Common myeloid progenitor, CD34-positive (primary cell): ENCODE measurements around the gene TIMM44.

Source experiments
- CTCF ChIA-PET: fragments of 350-600 bp; sonication (Branson Sonifier 250); formaldehyde crosslinking; loops from one replicate; lab custom pipeline; 2021; ENCODE audit warnings: antibody characterized with exemption; lab: Charles Lee
- POLR2A ChIA-PET: fragments of 350-600 bp; sonication (Branson Sonifier 250); formaldehyde crosslinking; loops from one replicate; lab custom pipeline; 2021; ENCODE audit warnings: antibody characterized with exemption; lab: Charles Lee
- DNase-seq, 3 donors: peaks; one replicate each; pipeline versions ENCODE4 v3.0.0 to v3.0.0-alpha.2; 2013
- H3K27ac ChIP-seq, 2 experiments: 1 replicate in 1 of 2; 2 replicates in 1 of 2; pipeline ENCODE4 v1.7.0; 2013; ENCODE audit warnings: inconsistent platforms in 2 of 2, low read length in 2 of 2, mild to moderate bottlenecking in 2 of 2, low read depth in 1 of 2, moderate library complexity in 1 of 2; ENCODE audit not compliant: severe bottlenecking in 2 of 2, insufficient read depth in 1 of 2, poor library complexity in 1 of 2
- H3K27me3 ChIP-seq, 5 experiments: replicated peaks in 2 of 5; 1 replicate in 3 of 5; 2 replicates in 2 of 5; pipeline versions ENCODE4 v1.6.1 to v1.7.0; 2013; ENCODE audit warnings: low read length in 4 of 5, mild to moderate bottlenecking in 2 of 5, moderate library complexity in 2 of 5, inconsistent platforms in 1 of 5; ENCODE audit not compliant: insufficient read depth in 5 of 5, control insufficient read depth in 4 of 5
- H3K36me3 ChIP-seq, 4 experiments: 1 replicate in 2 of 4; 2 replicates in 2 of 4; pipeline versions ENCODE4 v1.6.1 to v1.7.0; 2013; ENCODE audit warnings: low read length in 3 of 4, control low read depth in 1 of 4, mild to moderate bottlenecking in 1 of 4; ENCODE audit not compliant: control insufficient read depth in 4 of 4, insufficient read depth in 4 of 4
- H3K4me1 ChIP-seq, 4 experiments: 1 replicate in 3 of 4; 2 replicates in 1 of 4; pipeline versions ENCODE4 v1.6.1 to v1.7.1; 2013; ENCODE audit warnings: low read length in 3 of 4, mild to moderate bottlenecking in 3 of 4, control low read depth in 1 of 4, inconsistent platforms in 1 of 4, moderate library complexity in 1 of 4; ENCODE audit not compliant: control insufficient read depth in 4 of 4, insufficient read depth in 4 of 4; ENCODE audit errors: control extremely low read depth in 1 of 4
- H3K4me3 ChIP-seq, 7 experiments: 1 replicate in 4 of 7; 2 replicates in 3 of 7; pipeline versions ENCODE4 v1.5.1 to v1.7.0; 2013; ENCODE audit warnings: mild to moderate bottlenecking in 7 of 7, low read length in 6 of 7, moderate library complexity in 6 of 7, inconsistent platforms in 2 of 7, low read depth in 2 of 7, control low read depth in 1 of 7; ENCODE audit not compliant: insufficient read depth in 4 of 7, control insufficient read depth in 1 of 7; ENCODE audit errors: extremely low read depth in 1 of 7
- H3K9me3 ChIP-seq, 5 experiments: 1 replicate in 4 of 5; 2 replicates in 1 of 5; pipeline versions ENCODE4 v1.6.1 to v1.7.1; 2013; ENCODE audit warnings: low read length in 4 of 5, mild to moderate bottlenecking in 2 of 5, inconsistent platforms in 1 of 5, low read depth in 1 of 5, moderate library complexity in 1 of 5; ENCODE audit not compliant: control insufficient read depth in 4 of 5, insufficient read depth in 2 of 5; ENCODE audit errors: control extremely low read depth in 1 of 5
- WGBS: methylation state at CpG from one replicate; pipeline ENCODE4 v1.1.5; 2013; ENCODE audit not compliant: insufficient coverage; 5-methylcytosine and 5-hydroxymethylcytosine counted together

TIMM44 gene

DNA sequence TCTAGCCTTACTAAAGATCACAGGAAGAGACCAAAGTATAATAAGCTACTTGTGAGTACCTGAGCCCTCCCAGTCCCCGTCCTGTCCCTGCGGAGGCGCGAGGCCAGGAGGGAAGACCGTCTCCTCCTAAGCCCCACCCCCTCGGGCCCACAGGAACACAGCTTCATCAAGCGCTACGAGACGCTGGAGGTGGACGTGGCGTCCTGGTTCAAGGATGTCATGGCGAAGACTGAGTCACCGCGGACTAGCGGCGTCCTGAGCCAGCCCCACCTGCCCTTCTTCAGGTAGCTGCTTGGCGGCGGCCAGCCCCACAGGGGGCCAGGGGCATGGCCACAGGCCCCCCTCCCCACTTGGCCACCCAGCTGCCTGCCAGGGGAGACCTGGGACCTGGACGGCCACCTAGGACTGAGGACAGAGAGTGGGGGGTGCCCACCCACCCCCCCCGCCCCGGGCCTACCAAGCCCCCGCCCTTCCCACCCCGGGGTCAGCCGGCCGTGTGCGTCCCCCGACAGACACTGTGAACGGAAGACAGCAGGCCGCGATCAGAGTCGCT lies 31.2 kb downstream of the TIMM44 start:
- Histone ChIP-seq H3K4me1 (peaks cover 0 to 20% (median 18%) of the 10 kb centered on the region in 4 experiments), H3K27ac (no peak overlapping the region), H3K9me3 (no peaks in the 10 kb centered on the region), H3K27me3 (peaks cover 0 to 33% (median 8%) of the 10 kb centered on the region in 5 experiments), H3K4me3 (no peak overlapping the region), H3K36me3 (peaks cover 8 to 48% (median 30%) of the 10 kb centered on the region in 4 experiments)
- DNase-seq, result no peak
- CTCF ChIA-PET, result interaction anchor here (1.1 to 3.4 kb wide), 3 partner anchors 8 to 43 kb away, joined by 3 to 12 read pairs (median 7); partner anchors contain the start of gene SNAPC2
- POLR2A ChIA-PET, result no interaction called here
- WGBS, result 97% methylated on average over 18 of the region's 31 CpGs

GRCh38 chr19:7911508-7912143 lies 31.8 kb downstream of the TIMM44 start:
- no peak for DNase-seq
- ChIA-PET CTCF (interaction anchor here (1.1 to 3.4 kb wide), 3 partner anchors 8 to 43 kb away, joined by 3 to 12 read pairs (median 7); partner anchors contain the start of gene SNAPC2), POLR2A (no interaction called here)
- Histone ChIP-seq H3K36me3 (peaks cover 8 to 50% (median 31%) of the 10 kb centered on the region in 4 experiments), H3K27ac (no peak overlapping the region), H3K27me3 (peaks cover 0 to 27% (median 6%) of the 10 kb centered on the region in 5 experiments), H3K4me3 (no peak overlapping the region), H3K4me1 (peaks cover 0 to 15% (median 12%) of the 10 kb centered on the region in 4 experiments), H3K9me3 (no peaks in the 10 kb centered on the region)
- WGBS, result over 99% methylated on average over 14 of the region's 18 CpGs

DNA sequence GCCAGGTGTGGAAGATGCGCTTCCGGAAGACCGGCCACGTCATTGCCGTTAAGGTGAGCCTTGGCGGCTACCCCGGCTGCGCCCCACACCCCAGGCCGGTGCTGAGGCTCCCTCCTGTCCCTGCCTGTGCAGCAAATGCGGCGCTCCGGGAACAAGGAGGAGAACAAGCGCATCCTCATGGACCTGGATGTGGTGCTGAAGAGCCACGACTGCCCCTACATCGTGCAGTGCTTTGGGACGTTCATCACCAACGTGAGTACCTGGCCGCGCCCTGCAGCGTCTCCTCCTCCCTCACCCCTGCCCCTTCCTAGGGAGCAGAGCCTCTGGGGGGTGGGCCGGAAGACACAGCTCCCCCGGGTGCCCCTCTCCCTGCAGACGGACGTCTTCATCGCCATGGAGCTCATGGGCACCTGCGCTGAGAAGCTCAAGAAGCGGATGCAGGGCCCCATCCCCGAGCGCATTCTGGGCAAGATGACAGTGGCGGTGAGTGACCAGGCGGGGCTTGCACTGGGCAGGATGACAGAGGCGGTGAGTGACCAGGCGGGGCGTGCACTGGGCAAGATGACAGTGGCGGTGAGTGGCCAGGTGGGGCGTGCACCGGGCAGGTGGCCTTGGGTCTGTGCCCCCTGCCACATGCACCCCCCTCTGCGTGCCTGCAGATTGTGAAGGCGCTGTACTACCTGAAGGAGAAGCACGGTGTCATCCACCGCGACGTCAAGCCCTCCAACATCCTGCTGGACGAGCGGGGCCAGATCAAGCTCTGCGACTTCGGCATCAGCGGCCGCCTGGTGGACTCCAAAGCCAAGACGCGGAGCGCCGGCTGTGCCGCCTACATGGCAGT lies 32.9 kb downstream of the TIMM44 start:
- H3K27me3 ChIP-seq, result peaks cover 0 to 16% (median 5%) of the 10 kb centered on the region in 5 experiments
- peaks cover 8 to 52% (median 33%) of the 10 kb centered on the region in 4 experiments for H3K36me3 ChIP-seq
- no peak for DNase-seq
- WGBS, result 97% methylated on average over 37 of the region's 54 CpGs
- POLR2A ChIA-PET, result no interaction called here
- CTCF ChIA-PET, result interaction anchor here (1.9 to 4.3 kb wide), 3 partner anchors 9 to 41 kb away, joined by 7 to 16 read pairs (median 12); partner anchors contain the start of gene SNAPC2
- H3K4me3 ChIP-seq, result no peak overlapping the region
- H3K9me3 ChIP-seq, result no peaks in the 10 kb centered on the region
- H3K27ac ChIP-seq, result no peak overlapping the region
- peaks cover 0 to 4% (median 2%) of the 10 kb centered on the region in 4 experiments for H3K4me1 ChIP-seq

GRCh38 chr19:7909471-7910067 lies 33.9 kb downstream of the TIMM44 start:
- WGBS, result 93% methylated on average over 7 of the region's 21 CpGs
- DNase-seq, result no peak
- ChIA-PET POLR2A (no interaction called here), CTCF (interaction anchor here (4.3 kb wide), 1 partner anchor 10 kb away, joined by 16 read pairs; the partner anchor contains the start of gene SNAPC2)
- H3K27me3 ChIP-seq, result peaks cover 0 to 7% (median 2%) of the 10 kb centered on the region in 5 experiments
- peaks cover 8 to 52% (median 33%) of the 10 kb centered on the region in 4 experiments for H3K36me3 ChIP-seq
- no peaks in the 10 kb centered on the region for H3K9me3 ChIP-seq
- no peak overlapping the region for H3K4me3 ChIP-seq
- peaks cover 0 to 9% (median 7%) of the 10 kb centered on the region in 4 experiments for H3K4me1 ChIP-seq
- H3K27ac ChIP-seq, result no peak overlapping the region

DNA sequence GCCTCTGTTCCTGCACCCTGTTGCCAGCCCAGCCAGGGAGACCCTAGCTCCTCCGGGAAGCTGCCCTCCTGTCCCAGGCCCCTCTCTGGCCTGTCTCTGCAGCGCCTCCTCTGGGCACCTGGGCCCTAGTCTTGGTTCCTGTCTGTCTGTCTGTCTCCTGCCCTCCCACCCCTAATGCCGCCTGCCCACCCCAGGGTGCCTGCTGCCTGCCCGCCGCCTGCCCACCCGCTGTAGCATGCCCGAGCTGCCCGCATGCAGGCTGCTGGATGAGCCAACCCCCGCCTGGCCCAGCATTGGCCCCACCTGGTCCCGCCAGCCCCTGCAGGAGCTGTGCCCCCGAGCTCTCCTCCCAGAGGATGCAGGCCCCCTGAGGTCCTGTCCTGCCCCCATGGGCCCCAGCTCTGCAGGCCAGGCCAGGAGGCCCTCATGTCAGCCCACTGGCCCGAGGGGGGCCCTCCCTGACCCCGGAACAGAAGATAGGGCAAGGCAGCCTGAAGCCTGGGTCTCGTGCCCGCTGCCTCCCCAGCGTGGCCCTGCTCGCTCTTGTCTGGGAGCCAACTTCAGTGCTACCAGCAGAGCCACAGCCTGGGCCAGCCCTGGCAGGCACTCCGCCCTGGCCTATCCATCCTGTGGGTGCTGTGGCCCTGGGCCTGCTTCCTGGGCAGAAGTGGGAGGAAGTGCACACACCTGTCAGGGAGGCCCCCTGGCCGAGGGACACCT lies 34.6 kb downstream of the TIMM44 start:
- Histone ChIP-seq H3K27me3 (no peaks in the 10 kb centered on the region), H3K36me3 (peaks cover 8 to 52% (median 33%) of the 10 kb centered on the region in 4 experiments), H3K9me3 (no peaks in the 10 kb centered on the region), H3K4me3 (no peak overlapping the region), H3K4me1 (peaks cover 0 to 14% (median 11%) of the 10 kb centered on the region in 4 experiments), H3K27ac (no peak overlapping the region)
- no peak for DNase-seq
- WGBS, result 98% methylated on average over 14 of the region's 19 CpGs
- ChIA-PET CTCF (interaction anchor here (4.3 kb wide), 1 partner anchor 10 kb away, joined by 16 read pairs; the partner anchor contains the start of gene SNAPC2), POLR2A (no interaction called here)

DNA sequence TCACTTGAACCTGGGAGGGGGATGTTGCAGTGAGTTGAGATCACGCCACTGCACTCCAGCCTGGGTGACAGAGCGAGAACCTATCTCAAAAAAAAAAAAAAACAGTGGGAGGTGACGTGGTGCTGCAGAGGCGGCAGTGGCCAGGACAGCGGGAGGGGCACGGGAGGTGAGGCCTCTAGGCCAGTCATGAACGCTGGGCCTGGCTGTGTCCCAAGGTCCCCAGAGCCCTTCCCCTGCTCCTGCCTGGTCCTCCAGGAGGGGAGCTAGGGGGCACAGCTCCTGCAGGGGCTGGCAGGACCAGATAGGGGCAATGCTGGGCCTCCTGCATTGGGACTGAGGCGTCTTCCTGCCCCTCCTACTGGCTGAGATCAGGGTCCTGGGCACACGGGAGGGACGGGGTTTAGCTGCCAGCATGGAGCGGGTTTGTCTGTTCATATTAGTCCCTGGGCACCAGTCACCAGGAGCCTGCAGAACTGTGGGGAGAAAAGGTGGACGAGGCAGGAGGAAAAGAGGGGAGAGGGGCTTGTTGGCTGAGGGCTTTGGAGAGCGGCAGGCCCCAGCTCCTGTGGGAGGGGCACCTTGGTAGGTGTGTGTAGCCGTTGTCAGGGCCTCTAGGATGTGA lies 35.3 kb downstream of the TIMM44 start:
- H3K36me3 ChIP-seq, result peaks cover 8 to 51% (median 33%) of the 10 kb centered on the region in 4 experiments
- DNase-seq, result no peak
- H3K9me3 ChIP-seq, result no peaks in the 10 kb centered on the region
- ChIA-PET POLR2A (no interaction called here), CTCF (interaction anchor here (4.3 kb wide), 1 partner anchor 11 kb away, joined by 16 read pairs; the partner anchor contains the start of gene SNAPC2)
- H3K27ac ChIP-seq, result no peak overlapping the region
- H3K4me1 ChIP-seq, result peaks cover 0 to 16% (median 13%) of the 10 kb centered on the region in 4 experiments
- H3K4me3 ChIP-seq, result no peak overlapping the region
- no peaks in the 10 kb centered on the region for H3K27me3 ChIP-seq
- WGBS, result 97% methylated on average over 14 of the region's 14 CpGs
